HG02840 (cell line): Measurements from ENCODE around the gene CCSER1.
"Not testable (repeated sequence)": the region's sequence is repeated elsewhere in the genome, so short reads cannot be mapped to it uniquely, and the experiment has no call there.

Experiments
- ATAC-seq: cut with Tn5 transposase; IDR thresholded peaks from one replicate; pipeline ENCODE4 v1.9.1; 2021; ENCODE audit warnings: mild to moderate bottlenecking, moderate library complexity, moderate number of reproducible peaks; ENCODE audit not compliant: unreplicated experiment, low FRiP score

CCSER1 gene

DNA sequence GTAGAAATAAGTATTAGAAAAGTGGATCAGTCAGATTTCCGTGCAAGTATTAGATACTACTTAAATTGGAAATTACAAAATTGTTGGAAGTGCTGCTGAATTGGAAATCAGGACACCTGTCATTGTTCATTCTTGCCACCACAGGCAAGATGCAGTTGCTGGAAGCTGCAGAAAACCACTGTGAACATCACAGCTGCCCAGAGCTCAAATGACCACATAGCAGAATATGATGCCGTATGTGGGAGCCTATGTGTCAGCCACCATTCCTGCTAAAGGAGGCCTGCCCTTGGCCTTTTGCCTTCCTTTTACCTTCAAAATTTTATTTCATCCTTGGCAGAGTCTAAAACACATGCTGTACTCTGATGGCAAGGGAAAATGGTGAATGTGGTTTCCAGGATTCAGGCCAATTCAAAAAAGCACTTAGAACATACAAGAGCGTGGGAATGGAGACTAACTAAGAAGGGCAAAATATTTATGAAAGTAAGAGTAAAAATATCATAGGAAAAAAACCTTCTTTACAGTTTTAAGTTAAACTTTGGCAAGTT lies 1171.0 kb downstream of the CCSER1 start:
- ATAC-seq, result no peak

- ATAC-seq, result no peak
Observed at GRCh38 chr4:91298824-91299223, 1171.6 kb downstream of the CCSER1 start.

DNA sequence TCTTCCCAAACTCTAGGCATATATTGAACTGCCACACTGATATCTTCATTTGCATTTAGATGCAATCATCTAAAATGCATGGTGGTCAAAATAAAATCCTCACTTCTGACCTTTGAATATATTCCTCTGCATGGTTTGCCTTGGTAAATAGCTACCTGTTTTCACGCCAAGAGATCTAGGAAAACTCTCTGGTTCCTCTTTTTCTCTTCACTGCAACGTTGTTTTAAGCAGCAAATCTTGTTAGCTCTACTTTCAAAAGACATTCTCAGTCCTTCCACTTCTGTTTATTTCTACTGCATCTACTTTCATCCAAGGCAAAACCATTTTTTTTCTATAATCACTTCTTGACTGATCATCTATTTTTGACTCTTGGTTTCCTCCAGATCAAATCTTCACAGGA lies 1174.9 kb downstream of the CCSER1 start:
- no peak for ATAC-seq

DNA sequence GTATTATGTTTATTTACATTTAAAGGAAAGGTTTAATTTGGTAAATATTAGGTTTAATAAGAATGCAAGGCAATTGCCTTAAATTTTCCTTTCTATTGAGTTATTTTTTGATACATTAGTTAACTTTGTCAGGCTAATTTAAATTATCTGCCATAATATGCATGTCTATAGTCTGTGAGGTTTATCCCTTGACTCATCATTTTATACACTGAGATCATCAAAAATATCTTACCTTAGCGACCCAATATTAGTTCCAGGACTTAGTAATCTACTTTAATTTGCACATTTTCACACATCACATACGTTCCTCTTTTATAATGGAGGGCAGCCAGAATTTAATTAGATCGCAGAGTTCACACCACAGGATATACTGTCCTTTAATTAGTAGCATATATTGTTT lies 1177.1 kb downstream of the CCSER1 start:
- no peak for ATAC-seq

DNA sequence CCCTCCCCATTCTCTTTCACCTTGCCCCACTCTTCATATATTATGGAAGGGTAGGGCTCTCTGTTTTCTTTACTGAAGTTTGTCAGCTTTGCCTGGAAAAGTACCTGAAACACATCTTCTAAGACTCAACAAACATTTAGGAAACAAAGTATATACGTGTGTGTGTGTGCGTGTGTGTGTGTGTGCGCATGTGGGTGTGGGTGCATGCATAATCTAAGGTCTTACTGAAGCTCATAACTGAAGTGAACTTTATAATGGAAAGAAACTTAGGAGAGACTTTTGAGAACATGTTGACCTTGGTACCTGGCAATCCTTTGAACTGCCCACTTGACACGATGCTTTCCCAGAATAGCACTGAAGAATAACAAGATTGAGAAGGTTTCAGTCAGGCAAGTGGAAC lies 1190.2 kb downstream of the CCSER1 start:
- ATAC-seq, result no peak

DNA sequence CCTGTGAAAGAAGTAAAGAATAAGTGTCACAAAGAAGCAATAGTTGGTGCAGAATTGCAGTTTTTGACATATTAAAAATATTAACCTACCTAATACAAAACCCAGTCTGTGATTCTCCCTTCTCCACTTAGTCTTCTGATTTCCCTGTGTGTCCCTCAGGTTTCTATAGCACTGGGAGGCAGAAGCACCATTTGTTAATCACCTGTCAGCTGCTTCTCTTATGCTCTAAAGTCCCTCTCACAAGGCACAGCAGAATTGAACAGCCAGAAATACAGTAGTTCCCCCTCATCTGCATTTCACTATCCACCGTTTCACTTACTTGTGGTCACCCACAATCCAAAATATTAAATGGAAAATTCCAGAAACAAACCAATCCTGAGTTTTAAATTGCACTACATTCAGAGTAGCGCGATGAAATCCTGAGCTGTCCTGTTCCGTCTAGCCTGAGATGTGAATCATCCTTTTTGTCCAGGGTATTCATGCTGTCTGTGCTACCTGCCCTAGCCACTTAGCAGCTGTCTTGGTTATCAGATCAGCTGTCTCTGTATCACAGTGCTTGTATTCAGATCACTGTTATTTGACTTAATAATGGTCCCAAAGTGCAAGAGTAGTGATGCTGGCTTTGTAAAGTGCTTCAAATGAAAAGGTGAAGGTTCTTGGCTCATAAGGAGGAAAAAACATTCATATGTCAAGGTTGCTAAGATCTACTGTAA lies 1192.5 kb downstream of the CCSER1 start:
- no peak for ATAC-seq

- ATAC-seq, result no peak
Observed at GRCh38 chr4:91322961-91323360, 1195.8 kb downstream of the CCSER1 start.

- ATAC-seq, result no peak
Observed at GRCh38 chr4:91325495-91325894, 1198.3 kb downstream of the CCSER1 start.

DNA sequence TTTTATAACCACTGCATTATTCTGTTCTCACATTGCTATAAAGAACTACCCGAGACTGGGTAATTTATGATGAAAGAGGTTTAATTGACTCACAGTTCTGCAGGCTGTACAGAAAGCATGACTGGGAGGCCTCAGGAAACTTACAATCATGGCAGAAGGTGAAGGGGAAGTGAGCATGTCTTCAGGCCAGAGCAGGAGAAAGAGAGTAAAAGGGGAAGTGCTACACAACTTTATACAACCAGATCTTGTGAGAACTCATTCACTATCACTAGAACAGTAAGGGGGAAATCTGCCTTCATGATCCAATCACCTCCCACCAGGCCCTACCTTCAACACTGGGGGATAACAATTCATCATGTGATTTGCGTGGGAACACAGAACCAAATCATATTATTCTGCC lies 1199.0 kb downstream of the CCSER1 start:
- not testable (repeated sequence) for ATAC-seq

GRCh38 chr4:91330555-91331137 lies 1203.5 kb downstream of the CCSER1 start:
- no peak for ATAC-seq

- no peak for ATAC-seq
Observed at GRCh38 chr4:91340822-91341221, 1213.6 kb downstream of the CCSER1 start.

DNA sequence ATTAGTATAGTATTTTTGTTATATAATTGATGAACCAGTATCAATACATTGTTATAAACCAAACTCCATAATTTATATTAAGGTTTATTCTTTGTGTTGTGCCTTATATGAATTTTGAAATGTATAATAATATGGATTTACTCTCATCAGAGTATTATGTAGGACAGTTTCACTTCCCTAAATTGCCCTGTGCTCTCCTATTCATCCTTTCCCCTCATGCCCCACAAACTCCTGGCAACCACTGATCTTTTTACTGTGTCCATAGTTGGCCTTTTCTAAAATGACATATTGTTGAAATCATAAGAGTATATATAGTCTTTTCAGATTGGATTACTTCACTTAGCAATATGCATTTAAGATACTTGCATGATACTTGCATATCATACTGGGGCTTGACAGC lies 1218.4 kb downstream of the CCSER1 start:
- ATAC-seq, result no peak

DNA sequence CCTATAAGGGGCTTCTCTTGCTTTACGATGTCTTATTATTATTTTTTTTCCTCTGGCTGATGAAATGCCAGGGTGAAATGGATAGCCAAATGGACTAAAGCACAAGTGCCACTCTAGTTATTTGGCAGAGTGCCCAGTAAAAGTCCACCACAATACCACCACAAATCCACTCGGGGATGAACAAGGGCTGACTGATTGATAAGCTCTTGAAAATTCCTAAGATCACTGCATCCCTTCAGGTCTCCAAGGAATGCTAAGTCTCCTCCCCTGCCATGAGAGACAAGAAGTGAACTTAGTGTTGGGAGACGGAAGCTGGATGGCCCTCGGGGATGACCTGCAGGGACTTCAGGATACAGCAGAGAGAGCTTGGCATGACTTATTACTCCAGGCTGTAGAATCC lies 1229.3 kb downstream of the CCSER1 start:
- ATAC-seq, result not testable (repeated sequence)

GRCh38 chr4:91358016-91358415 lies 1230.8 kb downstream of the CCSER1 start:
- ATAC-seq, result not testable (repeated sequence)

DNA sequence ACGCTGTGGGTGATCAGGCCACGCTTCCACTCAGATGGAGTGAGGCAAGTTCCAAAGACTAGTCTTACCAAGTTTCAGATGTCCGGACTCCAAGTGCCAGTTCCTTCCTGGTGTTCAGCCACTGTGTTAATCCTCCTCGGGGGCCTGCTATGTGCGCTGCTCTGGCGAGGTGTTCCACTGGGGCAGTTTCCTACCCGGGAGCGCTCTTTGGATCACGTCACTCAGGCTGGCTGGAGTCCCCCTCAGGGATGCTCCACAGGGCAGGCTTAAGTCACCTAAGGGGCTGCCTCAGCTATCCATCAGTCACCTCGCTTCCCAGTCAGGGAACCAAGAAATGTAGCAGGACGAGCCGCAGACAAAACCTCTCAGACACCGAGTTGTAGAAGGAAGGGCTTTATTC lies 1231.4 kb downstream of the CCSER1 start:
- not testable (repeated sequence) for ATAC-seq

DNA sequence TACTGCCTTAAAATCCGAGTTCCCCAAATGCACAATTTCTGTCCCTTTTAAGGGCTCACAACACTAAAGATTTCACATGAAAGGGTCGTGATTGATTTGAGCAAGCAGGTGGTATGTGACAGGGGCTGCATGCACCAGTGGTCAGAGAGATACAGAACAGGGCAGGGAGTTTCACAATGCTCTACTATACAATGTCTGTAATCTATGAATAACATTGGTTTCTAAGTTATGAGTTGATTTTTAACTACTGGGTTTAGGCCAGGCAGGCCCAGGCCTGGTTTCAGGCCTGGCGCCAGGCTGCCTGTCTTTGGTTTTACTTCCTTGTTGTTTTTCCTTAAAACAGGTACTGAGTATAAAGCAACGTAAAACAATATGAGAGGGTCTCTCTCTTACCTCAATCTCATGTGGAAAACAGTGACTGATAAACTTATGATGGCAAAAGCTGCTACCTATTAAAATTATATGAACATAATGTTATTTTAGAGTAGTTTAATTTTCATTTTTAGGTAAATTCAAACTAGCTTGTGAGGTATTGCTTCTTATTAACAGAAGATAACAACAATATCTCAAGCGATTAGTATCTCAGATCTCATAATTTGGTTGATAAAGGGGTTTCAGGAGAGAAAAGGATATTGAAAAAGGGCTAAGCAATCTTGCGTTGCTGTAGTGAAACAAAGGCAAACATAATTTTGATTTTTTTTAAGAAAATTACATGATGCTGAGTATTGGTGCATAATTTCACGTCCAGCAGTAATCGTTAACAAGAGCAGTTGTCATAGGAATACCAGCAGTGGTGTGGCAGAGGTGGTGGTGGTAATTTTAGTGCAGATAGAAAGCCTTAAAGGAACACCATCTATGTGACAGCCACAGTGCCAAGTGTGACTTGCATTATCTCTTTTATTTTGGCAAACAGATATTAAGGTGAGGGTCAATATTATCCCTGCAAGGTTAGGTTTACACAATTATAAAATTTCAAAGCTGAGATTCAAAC lies 1232.1 kb downstream of the CCSER1 start:
- ATAC-seq, result no peak

DNA sequence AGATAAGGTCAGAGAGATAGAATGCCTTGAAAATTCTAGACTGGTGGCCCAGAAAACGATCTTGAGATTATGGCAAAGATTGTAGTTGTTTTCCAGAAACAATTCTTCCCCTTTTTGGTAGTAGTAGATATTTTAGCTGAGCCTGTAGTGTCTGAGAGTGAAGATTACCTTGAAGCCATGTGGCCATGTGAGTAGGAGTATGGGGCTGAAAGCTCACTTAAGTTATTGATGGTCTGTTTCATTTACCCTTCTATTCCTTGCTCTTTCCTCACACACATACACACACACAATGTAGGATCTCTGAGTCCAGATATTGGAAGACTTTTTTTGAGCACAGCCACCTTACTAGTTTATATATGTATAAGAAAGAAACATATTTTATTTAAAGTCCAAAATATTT lies 1234.9 kb downstream of the CCSER1 start:
- no peak for ATAC-seq

- ATAC-seq, result no peak
Observed at GRCh38 chr4:91366554-91366953, 1239.4 kb downstream of the CCSER1 start.

DNA sequence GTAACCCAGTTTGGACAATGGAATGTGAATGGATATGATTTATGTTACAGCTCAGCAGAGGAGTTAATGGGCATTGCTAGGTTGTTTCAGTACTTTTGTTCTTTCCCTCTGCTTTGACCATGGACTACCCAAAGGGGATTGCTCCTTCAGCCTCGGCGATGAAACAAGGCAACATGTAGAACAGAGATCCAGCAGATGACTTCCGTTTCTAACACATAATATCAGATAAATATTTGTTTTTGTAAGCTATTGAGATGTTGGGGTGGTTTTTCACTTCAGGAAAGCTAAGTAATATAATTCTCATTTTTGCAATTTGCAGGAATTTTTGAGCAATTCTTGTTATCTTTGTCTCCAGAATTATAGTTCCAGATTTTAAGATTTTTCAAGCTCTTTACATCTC lies 1241.9 kb downstream of the CCSER1 start:
- no peak for ATAC-seq

- no peak for ATAC-seq
Observed at GRCh38 chr4:91373546-91373945, 1246.4 kb downstream of the CCSER1 start.

- not testable (repeated sequence) for ATAC-seq
Observed at GRCh38 chr4:91405431-91405830, 1278.2 kb downstream of the CCSER1 start.
